ENCODE data around the gene CHD1L. TPM values are rescaled to one million over a fixed set of nuclear protein-coding genes. Genes with fewer than 3 reads are reported as not detected.
"Not testable (repeated sequence)": the region's sequence is repeated elsewhere in the genome, so short reads cannot be mapped to it uniquely, and the experiment has no call there.

Gene CHD1L
- total and polyA plus RNA-seq, 2 donors = 12.5 to 29.8 TPM

DNA sequence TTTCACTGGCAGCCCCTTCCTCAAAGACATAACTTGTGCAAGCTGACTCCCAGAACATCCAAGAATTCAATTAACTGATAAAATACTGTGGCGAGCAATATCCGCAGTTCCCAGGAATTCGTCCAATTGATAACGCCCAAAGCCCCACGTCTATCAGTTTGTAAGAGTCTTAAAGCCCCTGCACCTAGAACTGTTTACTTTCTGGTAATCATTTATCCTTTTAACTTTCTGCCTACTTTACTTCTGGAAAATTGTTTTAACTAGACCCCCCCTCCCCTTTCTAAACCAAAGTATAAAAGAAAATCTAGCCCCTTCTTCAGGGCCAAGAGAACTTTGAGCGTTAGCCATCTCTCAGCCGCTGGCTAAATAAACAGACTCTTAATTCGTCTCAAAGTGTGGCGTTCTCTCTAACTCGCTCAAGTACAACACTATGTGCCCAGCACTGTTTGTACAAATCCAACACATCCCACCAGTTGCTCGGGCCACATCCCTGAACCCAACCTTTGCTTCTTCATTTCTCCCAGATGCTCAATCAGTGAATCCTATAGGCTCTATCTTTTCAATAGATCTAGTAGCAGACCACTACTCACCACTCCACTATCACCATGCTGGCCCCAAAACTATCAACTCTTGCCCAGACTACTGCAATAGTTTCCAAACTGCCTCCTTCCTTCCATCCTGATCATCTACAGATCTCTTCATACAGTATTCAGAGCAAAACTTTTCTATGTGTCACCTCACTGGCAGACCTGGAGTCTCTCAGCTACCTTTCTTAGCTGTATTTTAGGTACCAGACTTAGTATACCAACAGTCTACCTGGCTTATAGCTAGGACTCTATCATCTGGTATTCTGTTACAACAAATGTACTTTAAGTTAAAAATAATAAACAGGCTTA is 3.3 kb upstream of the CHD1L start:
- H3K27ac ChIP-seq (ENCODE audit: low read depth) = no peak overlapping the region
- WGBS = 59% methylated on average over 11 of the region's 11 CpGs
- no peaks in the 10 kb centered on the region for H3K4me1 ChIP-seq (ENCODE audit: insufficient read depth)
- H3K4me3 ChIP-seq (ENCODE audit: low read depth, low read length) = no peak overlapping the region
- DNase-seq (ENCODE audit: extremely low spot score) = no peak
- no peaks in the 10 kb centered on the region for H3K36me3 ChIP-seq (ENCODE audit: insufficient read depth)

- not testable (repeated sequence) for DNase-seq (ENCODE audit: extremely low spot score); H3K4me1 ChIP-seq (ENCODE audit: insufficient read depth); H3K36me3 ChIP-seq (ENCODE audit: insufficient read depth); H3K27ac ChIP-seq (ENCODE audit: low read depth); H3K4me3 ChIP-seq (ENCODE audit: low read depth, low read length)
- WGBS = 86% methylated on average over 5 of the region's 5 CpGs
Measured at GRCh38 chr1:147240131-147240721, 2.3 kb upstream of the CHD1L start.

DNA sequence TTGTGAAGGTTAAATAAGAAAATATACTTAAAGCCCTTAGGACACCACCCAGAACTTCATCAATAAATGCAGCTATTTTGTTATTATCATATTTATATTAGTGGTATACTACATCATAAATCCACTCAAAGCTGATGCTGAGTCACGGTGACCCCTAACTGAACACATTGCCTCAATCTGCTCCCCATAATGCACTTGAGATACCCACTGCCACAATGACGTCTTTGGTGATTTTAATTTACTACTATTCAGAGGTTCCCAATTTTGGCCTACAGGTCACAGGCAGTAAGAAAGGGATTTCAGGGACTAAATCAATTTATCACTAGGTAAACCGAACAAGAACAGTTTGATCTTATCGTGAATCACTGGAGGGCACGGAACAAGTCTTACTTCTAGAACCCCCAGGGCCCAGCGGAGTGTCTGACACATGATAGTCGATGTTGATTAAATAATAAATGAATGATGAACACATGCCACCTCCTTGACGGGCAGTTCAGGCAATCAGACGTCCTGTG is 493 bp upstream of the CHD1L start:
- WGBS = 35% methylated on average over 9 of the region's 9 CpGs
- no peak for DNase-seq (ENCODE audit: extremely low spot score)
- Histone ChIP-seq H3K27ac (ENCODE audit: low read depth) (no peak overlapping the region), H3K4me1 (ENCODE audit: insufficient read depth) (no peaks in the 10 kb centered on the region), H3K4me3 (ENCODE audit: low read depth, low read length) (no peak overlapping the region), H3K36me3 (ENCODE audit: insufficient read depth) (no peaks in the 10 kb centered on the region)

- H3K4me1 ChIP-seq (ENCODE audit: insufficient read depth) = no peaks in the 10 kb centered on the region
- peak overlapping the region; percentile 64 for H3K27ac ChIP-seq (ENCODE audit: low read depth)
- peak overlapping the region; percentile 77 for H3K4me3 ChIP-seq (ENCODE audit: low read depth, low read length)
- H3K36me3 ChIP-seq (ENCODE audit: insufficient read depth) = no peaks in the 10 kb centered on the region
- DNase-seq (ENCODE audit: extremely low spot score) = no peak
- WGBS = under 1% methylated on average over 30 of the region's 30 CpGs
Measured at GRCh38 chr1:147243228-147243685, 773 bp downstream of the CHD1L start.

GRCh38 chr1:147243841-147244240 is 1.4 kb downstream of the CHD1L start:
- 14% methylated on average over 4 of the region's 4 CpGs for WGBS
- DNase-seq (ENCODE audit: extremely low spot score) = no peak
- Histone ChIP-seq H3K4me3 (ENCODE audit: low read depth, low read length) (peak overlapping the region; percentile 77), H3K27ac (ENCODE audit: low read depth) (no peak overlapping the region), H3K36me3 (ENCODE audit: insufficient read depth) (no peaks in the 10 kb centered on the region), H3K4me1 (ENCODE audit: insufficient read depth) (no peaks in the 10 kb centered on the region)

- Histone ChIP-seq H3K36me3 (ENCODE audit: insufficient read depth) (no peaks in the 10 kb centered on the region), H3K27ac (ENCODE audit: low read depth) (no peak overlapping the region), H3K4me3 (ENCODE audit: low read depth, low read length) (no peak overlapping the region), H3K4me1 (ENCODE audit: insufficient read depth) (no peaks in the 10 kb centered on the region)
- 94% methylated on average over 6 of the region's 6 CpGs for WGBS
- DNase-seq (ENCODE audit: extremely low spot score) = no peak
Measured at GRCh38 chr1:147245129-147245528, 2.6 kb downstream of the CHD1L start.

DNA sequence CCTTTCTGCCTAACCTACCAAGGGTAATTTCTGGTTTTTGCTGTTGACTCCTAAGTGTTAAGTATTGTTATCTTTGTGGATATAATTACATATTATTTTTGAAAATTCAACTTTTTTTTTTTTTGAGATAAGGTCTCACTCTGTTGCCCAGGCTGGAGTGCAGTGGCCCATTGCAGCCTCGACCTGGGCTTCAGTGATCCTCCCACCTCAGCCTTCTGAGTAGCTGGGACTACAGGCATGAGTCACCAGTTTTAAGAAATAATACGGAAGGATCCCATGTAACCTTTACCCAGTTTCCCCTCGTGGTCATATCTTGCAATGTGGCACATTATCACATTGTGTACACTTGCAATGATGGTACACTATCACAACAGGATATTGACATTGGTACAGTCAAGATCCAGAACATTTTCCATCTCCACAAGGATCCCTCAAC is 3.1 kb downstream of the CHD1L start:
- no peak for DNase-seq (ENCODE audit: extremely low spot score)
- 85% methylated on average over 3 of the region's 3 CpGs for WGBS
- no peaks in the 10 kb centered on the region for H3K4me1 ChIP-seq (ENCODE audit: insufficient read depth)

GRCh38 chr1:147246044-147246690 is 3.7 kb downstream of the CHD1L start:
- DNase-seq (ENCODE audit: extremely low spot score) = no peak
- Histone ChIP-seq H3K36me3 (ENCODE audit: insufficient read depth) (no peaks in the 10 kb centered on the region), H3K4me1 (ENCODE audit: insufficient read depth) (no peaks in the 10 kb centered on the region), H3K4me3 (ENCODE audit: low read depth, low read length) (no peak overlapping the region), H3K27ac (ENCODE audit: low read depth) (no peak overlapping the region)
- WGBS = 95% methylated on average over 2 of the region's 2 CpGs

More for the DNA sequence above, 3.1 kb downstream of the CHD1L start:
- Histone ChIP-seq H3K27ac (ENCODE audit: low read depth) (no peak overlapping the region), H3K36me3 (ENCODE audit: insufficient read depth) (no peaks in the 10 kb centered on the region), H3K4me3 (ENCODE audit: low read depth, low read length) (no peak overlapping the region)

- H3K4me3 ChIP-seq (ENCODE audit: low read depth, low read length) = no peak overlapping the region
- H3K27ac ChIP-seq (ENCODE audit: low read depth) = no peak overlapping the region
- 53% methylated on average over 2 of the region's 2 CpGs for WGBS
- no peak for DNase-seq (ENCODE audit: extremely low spot score)
- no peaks in the 10 kb centered on the region for H3K4me1 ChIP-seq (ENCODE audit: insufficient read depth)
- H3K36me3 ChIP-seq (ENCODE audit: insufficient read depth) = no peaks in the 10 kb centered on the region
Measured at GRCh38 chr1:147246910-147247655, 4.6 kb downstream of the CHD1L start.

DNA sequence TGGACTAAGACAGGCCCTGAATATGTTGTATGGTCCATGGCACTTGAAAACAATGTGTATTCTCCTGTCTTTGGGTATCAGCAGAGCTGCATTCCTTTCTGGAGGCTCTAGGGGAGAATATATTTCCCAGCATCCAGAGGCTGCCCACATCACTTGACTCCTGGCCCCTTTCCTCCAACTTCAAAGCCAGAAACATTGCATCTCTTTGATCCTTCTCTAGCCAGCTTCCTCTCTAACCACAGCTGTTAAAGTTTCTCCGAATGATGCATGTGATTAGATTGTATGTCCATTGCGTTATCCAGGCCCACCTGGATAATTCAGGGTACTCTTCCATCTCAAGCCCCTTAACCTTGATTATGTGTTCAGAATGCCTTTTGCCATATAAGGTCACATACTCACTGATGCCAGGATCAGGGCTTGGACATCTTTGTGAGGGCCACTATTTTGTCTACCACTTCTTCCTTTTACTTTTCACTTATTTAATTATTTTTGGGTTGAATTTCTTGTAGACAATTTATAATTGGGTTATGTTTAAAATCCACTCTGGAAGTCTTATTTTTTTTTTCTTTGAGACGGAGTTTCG is 5.3 kb downstream of the CHD1L start:
- WGBS = 84% methylated on average over 4 of the region's 4 CpGs
- H3K4me3 ChIP-seq (ENCODE audit: low read depth, low read length) = no peak overlapping the region
- H3K27ac ChIP-seq (ENCODE audit: low read depth) = no peak overlapping the region
- H3K4me1 ChIP-seq (ENCODE audit: insufficient read depth) = no peaks in the 10 kb centered on the region
- no peaks in the 10 kb centered on the region for H3K36me3 ChIP-seq (ENCODE audit: insufficient read depth)
- DNase-seq (ENCODE audit: extremely low spot score) = no peak

- Histone ChIP-seq H3K27ac (ENCODE audit: low read depth) (no peak overlapping the region), H3K4me3 (ENCODE audit: low read depth, low read length) (no peak overlapping the region), H3K4me1 (ENCODE audit: insufficient read depth) (no peaks in the 10 kb centered on the region), H3K36me3 (ENCODE audit: insufficient read depth) (no peaks in the 10 kb centered on the region)
- no peak for DNase-seq (ENCODE audit: extremely low spot score)
- WGBS = 97% methylated on average over 9 of the region's 9 CpGs
Measured at GRCh38 chr1:147252540-147252939, 10.1 kb downstream of the CHD1L start.

GRCh38 chr1:147260956-147261355 is 18.5 kb downstream of the CHD1L start:
- H3K4me3 ChIP-seq (ENCODE audit: low read depth, low read length) = no peak overlapping the region
- no peak overlapping the region for H3K27ac ChIP-seq (ENCODE audit: low read depth)
- no peaks in the 10 kb centered on the region for H3K4me1 ChIP-seq (ENCODE audit: insufficient read depth)
- H3K36me3 ChIP-seq (ENCODE audit: insufficient read depth) = no peaks in the 10 kb centered on the region
- 98% methylated on average over 4 of the region's 4 CpGs for WGBS
- DNase-seq (ENCODE audit: extremely low spot score) = no peak

Data from urinary bladder (tissue), 4 donors.